ENCODE measurements around the gene KLC4. TPM values are rescaled to one million over a fixed set of nuclear protein-coding genes. Genes with fewer than 3 reads are reported as not detected.

Gene KLC4
- total RNA-seq, 4 donors from 2014 or later, result 18.0 to 43.4 (median 30.2) TPM

DNA sequence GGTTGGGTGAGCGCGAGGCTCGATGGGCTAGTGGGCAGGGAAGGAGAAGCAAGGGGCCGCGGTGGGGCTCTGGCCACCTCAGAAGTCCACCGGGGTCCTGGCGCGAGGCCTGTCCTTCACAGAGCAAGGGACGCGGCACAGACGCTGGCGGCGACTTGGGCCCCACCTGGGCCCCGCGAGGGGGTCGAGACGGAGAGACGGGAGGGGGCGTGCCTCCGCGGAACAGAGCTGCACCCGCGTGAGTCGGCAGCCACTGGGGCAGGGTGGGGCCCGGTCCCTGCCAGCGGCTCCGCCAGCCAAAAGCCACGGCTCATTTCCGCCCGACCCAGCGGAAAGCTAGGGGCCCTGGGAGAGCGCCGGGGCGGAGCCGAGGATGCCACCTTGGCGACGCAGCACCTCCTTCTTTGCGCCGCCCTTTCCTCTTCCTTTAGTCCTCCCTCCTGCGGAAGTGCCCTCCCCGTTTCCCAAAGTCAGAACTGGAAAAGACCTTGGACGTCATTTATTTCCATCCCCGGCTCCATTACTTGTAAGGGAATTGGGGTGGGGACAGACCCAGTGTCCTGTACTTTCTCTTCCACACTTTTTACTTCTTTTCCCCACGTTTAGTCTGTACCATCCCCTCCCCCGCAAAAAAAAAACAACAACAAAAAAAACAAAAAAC lies 5.8 kb upstream of the KLC4 start, which contains the start of gene CUL7:
Gene CUL7, minus strand, starts transcription at position 307 of the 661 bp plus-strand sequence. CDS start 1,063 bp downstream, outside the sequence.
- WGBS, 2 donors (ENCODE audit: low coverage in 1 of 2), result 0 to 7% methylated on average over 3 to 4 of the region's 45 CpGs

DNA sequence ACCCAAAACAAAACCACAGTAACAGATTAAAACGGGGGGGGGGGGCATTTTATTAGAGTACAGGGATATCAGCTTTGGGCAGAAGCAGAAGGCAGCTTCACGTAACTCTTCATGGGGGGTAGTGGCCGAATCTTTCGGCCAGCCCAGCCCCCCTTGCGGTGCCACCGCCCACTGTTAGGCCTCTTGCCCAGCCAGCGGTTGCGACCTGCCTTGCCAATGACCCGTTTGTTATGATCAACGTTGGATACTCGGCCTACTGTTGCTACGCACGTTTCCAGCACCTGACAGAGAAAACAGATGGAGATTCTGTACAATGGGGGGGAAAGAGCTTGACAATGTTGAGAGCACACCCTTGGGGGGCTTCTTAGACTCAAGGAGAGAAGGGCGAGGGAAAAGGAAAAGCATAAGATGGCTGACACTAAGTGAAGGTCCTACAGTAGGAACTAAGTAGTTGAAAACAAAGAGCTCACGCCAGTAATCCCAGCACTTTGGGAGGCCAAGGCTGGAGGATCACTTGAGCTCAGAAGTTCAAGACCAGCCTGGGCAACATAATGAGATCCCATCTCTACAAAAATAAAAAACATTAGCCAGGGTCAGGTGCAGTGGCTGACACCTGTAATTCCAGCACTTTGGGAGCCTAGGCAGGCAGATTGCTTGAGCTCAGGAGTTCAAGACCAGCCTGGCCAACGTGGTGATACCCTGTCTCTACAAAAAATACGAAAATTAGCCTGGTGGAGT lies 5.1 kb upstream of the KLC4 start:
- Histone ChIP-seq H3K27me3 (no peaks in the 10 kb centered on the region), H3K4me1 (peaks cover 0 to 45% (median 15%) of the 10 kb centered on the region in 3 donors), H3K36me3 (peaks cover 0 to 50% of the 10 kb centered on the region in 2 donors), H3K4me3 (peak overlapping the region; percentile 77 to 79), H3K27ac (peak overlapping the region; percentile 76 to 95 (median 90)), H3K9me3 (no peaks in the 10 kb centered on the region)
- no peak for TF ChIP-seq CTCF (IDR thresholded peaks at IDR 0.05)
- no peak for TF ChIP-seq POLR2A (IDR thresholded peaks at IDR 0.05)
- no peak for TF ChIP-seq POLR2AphosphoS5 (IDR thresholded peaks at IDR 0.05)
- WGBS, 2 donors (ENCODE audit: low coverage in 1 of 2), result 39 to 48% methylated on average over 8 to 9 of the region's 17 CpGs
- ATAC-seq, result no peak

More for the DNA sequence above, 5.8 kb upstream of the KLC4 start, which contains the start of gene CUL7:
- Histone ChIP-seq H3K4me3 (peak within 1 kb of the TSS; percentile 77 to 79), H3K9me3 (no peaks in the 10 kb centered on the region), H3K36me3 (peaks cover 0 to 57% of the 10 kb centered on the region in 2 donors), H3K27me3 (no peaks in the 10 kb centered on the region), H3K27ac (peak within 1 kb of the TSS; percentile 76 to 95 (median 90)), H3K4me1 (peaks cover 0 to 41% (median 15%) of the 10 kb centered on the region in 3 donors)
- TF ChIP-seq POLR2A (IDR thresholded peaks at IDR 0.05), result peak; percentile 77 to 80
- peak in 1 of 4 experiments; percentile 39 for TF ChIP-seq CTCF (IDR thresholded peaks at IDR 0.05)
- TF ChIP-seq POLR2AphosphoS5 (IDR thresholded peaks at IDR 0.05), result peak; percentile 84
- no peak for TF ChIP-seq EP300 (IDR thresholded peaks at IDR 0.05)
- peak; percentile 97 for ATAC-seq

GRCh38 chr6:43055966-43056365 lies 3.5 kb upstream of the KLC4 start:
- Histone ChIP-seq H3K4me1 (peaks cover 0 to 56% (median 22%) of the 10 kb centered on the region in 3 donors), H3K27me3 (no peaks in the 10 kb centered on the region), H3K4me3 (no peak overlapping the region), H3K27ac (no peak overlapping the region), H3K9me3 (no peaks in the 10 kb centered on the region), H3K36me3 (peaks cover 0 to 36% of the 10 kb centered on the region in 2 donors)
- ATAC-seq, result no peak
- 73 to 87% methylated on average over 2 to 7 of the region's 8 CpGs for WGBS, 2 donors (ENCODE audit: low coverage in 1 of 2)
- TF ChIP-seq POLR2AphosphoS5 (IDR thresholded peaks at IDR 0.05) (no peak), POLR2A (IDR thresholded peaks at IDR 0.05) (no peak), CTCF (IDR thresholded peaks at IDR 0.05) (no peak), EP300 (IDR thresholded peaks at IDR 0.05) (no peak)

DNA sequence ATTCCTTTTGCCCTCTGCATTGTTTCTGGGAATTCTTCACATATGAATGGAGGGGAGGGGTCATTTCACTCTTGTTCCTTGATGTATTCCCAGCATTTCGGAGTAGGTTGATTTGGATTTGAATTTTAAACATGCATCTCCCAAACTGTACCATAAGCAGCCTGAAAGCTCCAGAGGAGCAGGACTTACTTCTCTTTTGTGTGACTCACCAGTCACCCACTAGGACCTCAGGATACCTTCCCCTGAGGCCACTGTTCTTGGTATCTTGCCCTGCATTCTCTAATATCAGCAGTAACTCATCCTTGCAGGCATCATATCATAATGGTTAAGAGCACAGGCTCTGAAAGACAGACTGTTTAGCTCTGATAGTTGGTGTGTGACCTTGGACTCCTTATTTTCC lies 900 bp upstream of the KLC4 start:
- Histone ChIP-seq H3K9me3 (no peaks in the 10 kb centered on the region), H3K4me3 (peak overlapping the region; percentile 66 to 85), H3K4me1 (peaks cover 0 to 47% (median 19%) of the 10 kb centered on the region in 3 donors), H3K36me3 (peaks cover 0 to 48% of the 10 kb centered on the region in 2 donors), H3K27me3 (no peaks in the 10 kb centered on the region), H3K27ac (peak overlapping the region; percentile 60 to 91 (median 88))
- 83 to 100% methylated on average over 1 of the region's 1 CpG for WGBS, 2 donors (ENCODE audit: low coverage in 1 of 2)
- TF ChIP-seq CTCF (IDR thresholded peaks at IDR 0.05), result no peak
- no peak for TF ChIP-seq POLR2A (IDR thresholded peaks at IDR 0.05)
- no peak for TF ChIP-seq EP300 (IDR thresholded peaks at IDR 0.05)
- no peak for ATAC-seq

Data from gastroesophageal sphincter (tissue), 4 donors.